Heart right ventricle (tissue), 16 donors: ENCODE measurements around the gene PRDM11. TPM values are rescaled to one million over a fixed set of nuclear protein-coding genes. Genes with fewer than 3 reads are reported as not detected.

ENCODE experiments used
- ATAC-seq, 8 donors: fragments of 200-7000 bp; cut with Tn5 transposase; one replicate each; pipeline ENCODE4 v1.9.1; 2020; ENCODE audit warnings: mild to moderate bottlenecking in 8 of 8, moderate library complexity in 8 of 8, moderate number of reproducible peaks in 1 of 8
- DNase-seq, 2 donors: peaks; one replicate each; pipeline ENCODE4 v3.0.0-alpha.2; 2020
- H3K27ac ChIP-seq, 10 donors: fragments of 200-600 bp; sonication (generic) in 2 of 10; one replicate each; pipeline versions ENCODE4 v1.5.0 to v1.8.0; 2020 to 2022; ENCODE audit warnings: mild to moderate bottlenecking in 3 of 10
- H3K27me3 ChIP-seq, 7 donors: fragments of 200-600 bp; one replicate each; pipeline ENCODE4 v1.8.0; 2021 to 2022; ENCODE audit warnings: mild to moderate bottlenecking in 2 of 7
- H3K36me3 ChIP-seq, 9 donors: fragments of 200-600 bp; sonication (generic) in 1 of 9; one replicate each; pipeline versions ENCODE4 v1.5.0 to v1.8.0; 2020 to 2022; ENCODE audit warnings: mild to moderate bottlenecking in 2 of 9
- H3K4me1 ChIP-seq, 9 donors: fragments of 200-600 bp; sonication (generic) in 1 of 9; one replicate each; pipeline versions ENCODE4 v1.5.0 to v1.8.0; 2020 to 2022; ENCODE audit warnings: mild to moderate bottlenecking in 4 of 9
- H3K4me3 ChIP-seq, 10 donors: fragments of 200-600 bp; sonication (generic) in 2 of 10; one replicate each; pipeline versions ENCODE4 v1.5.0 to v1.8.0; 2020 to 2022; ENCODE audit warnings: mild to moderate bottlenecking in 7 of 10, moderate library complexity in 2 of 10
- H3K9me3 ChIP-seq, 11 donors: fragments of 200-600 bp in 10 of 11; sonication (generic) in 2 of 11; one replicate each; pipeline versions ENCODE4 v1.5.0 to v1.8.0; 2013 to 2022; ENCODE audit warnings: mild to moderate bottlenecking in 2 of 11, control low read depth in 1 of 11, moderate library complexity in 1 of 11
- WGBS, 2 donors: extraction: QIAGEN DNeasy Blood & Tissue Kit; methylation state at CpG; one replicate each; pipeline ENCODE4 v1.1.7; 2013; ENCODE audit warnings: inconsistent platforms in 1 of 2; 5-methylcytosine and 5-hydroxymethylcytosine counted together
- intact Hi-C, 10 donors: fragments of 100-400 bp; cut with DNase I; formaldehyde crosslinking; loops; one replicate each; pipeline versions ENCODE4 v1.11.1 to v1.14.2; 2022
- polyA plus RNA-seq, 2 donors: library from polyadenylated mRNA; stranded (reverse); fragments of 200-250 nt; gene quantifications; one replicate each; pipeline ENCODE4 v1.2.3, GENCODE V29; 2013
- total RNA-seq, 10 donors: library from RNA; stranded (reverse); fragmentation: NEBNext Ultra II Directional in 3 of 10; extraction: Animal tissue kit (Norgen Biotek cat#: 25700) in 3 of 10; gene quantifications; one replicate each; pipeline versions ENCODE4 v1.2.1 to v1.2.4, GENCODE V29; 2021 to 2023
- TF ChIP-seq, protein P1 (sequence below), 9 donors: fragments of 200-600 bp; sonication (generic) in 2 of 9; IDR thresholded peaks; one replicate each; pipeline versions ENCODE4 v1.5.0 to v1.8.0; 2021 to 2022; ENCODE audit warnings: antibody characterized with exemption in 9 of 9, mild to moderate bottlenecking in 5 of 9, moderate library complexity in 1 of 9
- donor health status: Arrhythmogenic right ventricular cardiomyopathy.
- donor health status: ischemic (EF 13 %, LVEDD 7.1; RV severe dilation, severe dysfunction).
- donor health status: healthy with polysubstance abuse.
- donor health status: DM: no; HTN: yes; CAD: no.
- donor health status: DM: no; HTN: no; CAD: no.
- donor health status: ischemic (EF 25% LVEDD 6.9; RV normal size, moderate dysfunction).
- donor health status: ischemic (EF 25% LVEDD 5.7; RV mildly dilated, moderate dysfunction).
- donor health status: healthy.
- donor health status: DM: yes; HTN: yes; CAD: no.
- donor health status: Ischemic cardiomyopathy.
- donor health status: ischemic (EF 35%, LVEDD 5.7; RV mildly dilated, moderate dysfunction).
- donor health status: nonischemic (EF 11% LVEDD 7.7; RV severe dilation, severe dysfunction).
- donor health status: DM: yes; HTN: yes; CAD: no.
- donor health status: PGD.
- donor health status: ischemic (EF 29% LVEDD 5.4; RV normal size, mild dysfunction).
- donor health status: nonischemic (EF 23%, LVEDD 6.1; RV moderate dilation, normal function).

PRDM11 gene
- total and polyA plus RNA-seq, 12 donors: 4.6 to 22.0 (median 14.8) TPM

DNA sequence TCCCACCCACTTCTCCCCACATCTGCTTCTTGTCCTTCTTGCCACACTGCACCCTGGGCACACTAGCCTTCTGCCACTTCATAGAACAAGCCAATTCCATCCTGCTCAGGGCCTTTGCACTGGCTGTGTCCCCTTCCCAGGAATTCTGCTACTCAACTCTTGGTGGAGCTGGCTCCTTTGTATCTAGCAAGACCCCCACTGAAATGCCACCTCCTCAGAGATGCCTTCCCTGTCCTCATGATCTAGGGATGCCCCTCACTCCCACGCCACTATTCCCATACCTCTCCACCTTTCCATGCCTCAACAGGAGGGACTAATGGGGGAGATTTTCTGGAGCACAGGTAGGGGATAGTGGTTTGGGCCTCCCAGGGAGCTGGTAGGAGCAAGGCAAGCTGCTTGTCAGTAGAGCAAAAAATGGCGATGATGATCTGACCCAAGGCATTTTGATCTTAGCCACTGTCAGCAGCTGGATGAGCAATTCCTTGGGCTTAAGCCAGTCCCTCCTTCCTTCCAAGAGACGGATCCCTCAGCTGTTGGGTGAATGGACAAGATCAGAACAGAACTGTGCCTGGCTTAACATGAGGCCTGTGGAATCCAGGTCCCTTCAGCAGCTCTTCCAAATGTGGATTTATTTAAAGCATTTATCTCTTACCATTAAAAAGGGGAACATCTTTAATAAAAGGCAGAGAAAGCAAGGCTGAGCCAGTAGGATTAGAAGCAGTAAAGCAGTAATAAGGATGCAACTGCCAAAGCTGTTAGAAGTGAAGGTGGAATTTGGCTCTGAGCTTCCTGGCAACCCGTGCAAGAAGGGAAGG, 4.0 kb upstream of the PRDM11 start:
- peaks cover 0 to 16% (median 0%) of the 10 kb centered on the region in 7 donors for H3K27me3 ChIP-seq
- H3K27ac ChIP-seq: no peak overlapping the region
- TF ChIP-seq, protein P1, sequence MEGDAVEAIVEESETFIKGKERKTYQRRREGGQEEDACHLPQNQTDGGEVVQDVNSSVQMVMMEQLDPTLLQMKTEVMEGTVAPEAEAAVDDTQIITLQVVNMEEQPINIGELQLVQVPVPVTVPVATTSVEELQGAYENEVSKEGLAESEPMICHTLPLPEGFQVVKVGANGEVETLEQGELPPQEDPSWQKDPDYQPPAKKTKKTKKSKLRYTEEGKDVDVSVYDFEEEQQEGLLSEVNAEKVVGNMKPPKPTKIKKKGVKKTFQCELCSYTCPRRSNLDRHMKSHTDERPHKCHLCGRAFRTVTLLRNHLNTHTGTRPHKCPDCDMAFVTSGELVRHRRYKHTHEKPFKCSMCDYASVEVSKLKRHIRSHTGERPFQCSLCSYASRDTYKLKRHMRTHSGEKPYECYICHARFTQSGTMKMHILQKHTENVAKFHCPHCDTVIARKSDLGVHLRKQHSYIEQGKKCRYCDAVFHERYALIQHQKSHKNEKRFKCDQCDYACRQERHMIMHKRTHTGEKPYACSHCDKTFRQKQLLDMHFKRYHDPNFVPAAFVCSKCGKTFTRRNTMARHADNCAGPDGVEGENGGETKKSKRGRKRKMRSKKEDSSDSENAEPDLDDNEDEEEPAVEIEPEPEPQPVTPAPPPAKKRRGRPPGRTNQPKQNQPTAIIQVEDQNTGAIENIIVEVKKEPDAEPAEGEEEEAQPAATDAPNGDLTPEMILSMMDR (IDR thresholded peaks at IDR 0.05): no peak
- no peaks in the 10 kb centered on the region for H3K36me3 ChIP-seq
- no peak for ATAC-seq
- no peak overlapping the region for H3K4me3 ChIP-seq
- H3K4me1 ChIP-seq: peaks cover 3 to 14% (median 10%) of the 10 kb centered on the region in 9 donors
- 67 to 82% methylated on average over 4 of the region's 4 CpGs for WGBS, 2 donors
- no peaks in the 10 kb centered on the region for H3K9me3 ChIP-seq
- no peak for DNase-seq
- intact Hi-C loops: no loop called here

DNA sequence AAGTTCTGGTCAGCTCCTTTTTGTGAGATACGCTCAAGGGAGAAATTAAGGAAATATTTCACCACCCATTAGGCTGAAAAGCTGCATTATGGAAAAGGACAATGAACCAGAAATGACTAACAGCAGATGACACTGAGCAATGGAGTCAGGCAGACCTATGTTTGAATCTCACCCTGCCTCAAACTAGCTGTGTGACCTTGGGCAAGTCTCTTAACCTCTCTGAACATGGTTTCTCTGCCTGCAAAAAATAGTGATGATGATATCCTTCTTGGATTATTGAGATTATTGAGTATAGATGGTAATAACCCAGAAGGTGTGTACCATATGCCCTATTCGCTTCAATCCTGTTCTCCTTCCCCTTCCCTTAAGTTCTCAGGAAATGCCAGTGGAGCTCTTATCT, 2.9 kb upstream of the PRDM11 start:
- H3K4me3 ChIP-seq: no peak overlapping the region
- intact Hi-C loops: no loop called here
- H3K27ac ChIP-seq: no peak overlapping the region
- H3K27me3 ChIP-seq: peaks cover 0 to 16% (median 0%) of the 10 kb centered on the region in 7 donors
- ATAC-seq (no peak), DNase-seq (no peak)
- TF ChIP-seq, protein P1 (IDR thresholded peaks at IDR 0.05): no peak
- H3K9me3 ChIP-seq: no peaks in the 10 kb centered on the region
- H3K4me1 ChIP-seq: peaks cover 6 to 25% (median 21%) of the 10 kb centered on the region in 9 donors
- 95 to 97% methylated on average over 2 of the region's 2 CpGs for WGBS, 2 donors
- H3K36me3 ChIP-seq: no peaks in the 10 kb centered on the region

DNA sequence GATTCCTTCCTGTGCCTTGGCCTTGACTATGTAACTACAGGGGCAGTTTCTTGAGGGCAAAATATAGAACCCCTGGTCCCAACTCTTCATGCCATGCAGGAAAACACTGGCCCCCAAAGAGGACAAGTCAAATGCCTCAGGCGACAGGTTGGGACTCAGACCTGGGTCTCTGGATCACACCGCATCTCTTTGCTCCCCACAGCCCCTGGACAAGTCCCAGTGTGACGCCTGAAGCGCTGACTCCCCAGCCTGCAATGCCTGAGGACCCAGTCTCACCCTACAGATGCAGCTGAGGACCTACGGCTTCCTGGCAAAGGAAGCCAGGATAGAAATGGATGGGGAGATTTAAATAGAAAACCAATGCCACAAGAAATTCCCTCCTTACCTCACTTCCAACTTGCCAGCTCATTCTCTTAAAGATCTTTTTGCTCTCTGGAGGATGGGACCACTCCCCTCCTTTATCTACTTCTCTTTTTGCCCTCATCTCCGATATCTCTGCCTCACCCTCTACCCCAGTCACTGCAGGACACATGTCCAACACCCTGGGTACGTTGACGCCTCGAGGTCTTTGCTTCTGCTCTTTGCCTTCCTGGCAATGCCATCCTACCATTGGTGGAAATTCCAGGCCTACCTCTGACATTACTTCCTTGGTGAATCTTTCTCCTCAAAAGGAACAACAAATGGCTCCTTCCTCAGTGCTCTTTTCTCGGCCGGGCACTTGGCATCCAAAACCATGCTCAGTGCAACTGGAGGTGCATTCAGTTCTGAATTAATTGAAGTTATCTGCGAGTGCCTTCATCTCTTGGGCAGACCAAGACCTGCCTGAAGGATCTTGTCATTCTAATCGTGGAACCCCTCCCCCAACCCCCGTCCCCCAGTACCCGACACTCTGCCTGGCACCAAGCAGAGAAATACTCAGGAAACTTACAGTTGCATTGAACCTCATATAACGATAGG, 2.0 kb upstream of the PRDM11 start:
- intact Hi-C loops: loop anchor here in 7 of 10 donors (5.0 kb wide), 2 partner anchors 38 to 68 kb away; no protein-coding TSS in a partner anchor
- TF ChIP-seq, protein P1 (IDR thresholded peaks at IDR 0.05): no peak
- no peak overlapping the region for H3K4me3 ChIP-seq
- no peak for ATAC-seq
- no peaks in the 10 kb centered on the region for H3K36me3 ChIP-seq
- 78 to 82% methylated on average over 16 of the region's 16 CpGs for WGBS, 2 donors
- DNase-seq: peak in 1 of 2 donors; percentile 3
- peaks cover 0 to 16% (median 0%) of the 10 kb centered on the region in 7 donors for H3K27me3 ChIP-seq
- no peak overlapping the region for H3K27ac ChIP-seq
- no peaks in the 10 kb centered on the region for H3K9me3 ChIP-seq
- peaks cover 6 to 31% (median 22%) of the 10 kb centered on the region in 9 donors for H3K4me1 ChIP-seq

DNA sequence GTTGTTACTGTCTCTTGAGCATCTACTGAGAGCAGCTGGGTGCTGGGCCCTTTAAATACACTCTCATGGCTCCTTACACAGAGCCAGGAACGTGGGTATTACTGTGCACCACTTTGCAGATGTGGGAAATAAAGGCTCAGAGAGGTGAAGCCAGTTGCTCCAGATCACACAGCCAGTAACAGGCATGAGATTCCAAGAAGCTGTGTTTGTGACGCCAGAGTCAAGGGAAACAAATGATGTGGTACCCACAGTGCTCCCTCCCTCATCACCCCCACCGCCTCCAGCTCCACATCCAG, 1.4 kb upstream of the PRDM11 start:
- Histone ChIP-seq H3K36me3 (no peaks in the 10 kb centered on the region), H3K4me3 (no peak overlapping the region), H3K27ac (no peak overlapping the region), H3K4me1 (peaks cover 6 to 32% (median 22%) of the 10 kb centered on the region in 9 donors), H3K27me3 (peaks cover 0 to 16% (median 0%) of the 10 kb centered on the region in 7 donors), H3K9me3 (no peaks in the 10 kb centered on the region)
- DNase-seq (no peak), ATAC-seq (no peak)
- WGBS, 2 donors: 25 to 28% methylated on average over 3 of the region's 3 CpGs
- intact Hi-C loops: loop anchor here in 7 of 10 donors (5.0 kb wide), 2 partner anchors 37 to 67 kb away; no protein-coding TSS in a partner anchor
- TF ChIP-seq, protein P1 (IDR thresholded peaks at IDR 0.05): no peak
